HG02938 (cell line): Measurements from ENCODE around the gene ZBTB12.

Experiments
- ATAC-seq: cut with Tn5 transposase; IDR thresholded peaks from one replicate; pipeline ENCODE4 v1.9.1; 2021; ENCODE audit warnings: mild to moderate bottlenecking, moderate library complexity; ENCODE audit not compliant: unreplicated experiment

Gene ZBTB12

DNA sequence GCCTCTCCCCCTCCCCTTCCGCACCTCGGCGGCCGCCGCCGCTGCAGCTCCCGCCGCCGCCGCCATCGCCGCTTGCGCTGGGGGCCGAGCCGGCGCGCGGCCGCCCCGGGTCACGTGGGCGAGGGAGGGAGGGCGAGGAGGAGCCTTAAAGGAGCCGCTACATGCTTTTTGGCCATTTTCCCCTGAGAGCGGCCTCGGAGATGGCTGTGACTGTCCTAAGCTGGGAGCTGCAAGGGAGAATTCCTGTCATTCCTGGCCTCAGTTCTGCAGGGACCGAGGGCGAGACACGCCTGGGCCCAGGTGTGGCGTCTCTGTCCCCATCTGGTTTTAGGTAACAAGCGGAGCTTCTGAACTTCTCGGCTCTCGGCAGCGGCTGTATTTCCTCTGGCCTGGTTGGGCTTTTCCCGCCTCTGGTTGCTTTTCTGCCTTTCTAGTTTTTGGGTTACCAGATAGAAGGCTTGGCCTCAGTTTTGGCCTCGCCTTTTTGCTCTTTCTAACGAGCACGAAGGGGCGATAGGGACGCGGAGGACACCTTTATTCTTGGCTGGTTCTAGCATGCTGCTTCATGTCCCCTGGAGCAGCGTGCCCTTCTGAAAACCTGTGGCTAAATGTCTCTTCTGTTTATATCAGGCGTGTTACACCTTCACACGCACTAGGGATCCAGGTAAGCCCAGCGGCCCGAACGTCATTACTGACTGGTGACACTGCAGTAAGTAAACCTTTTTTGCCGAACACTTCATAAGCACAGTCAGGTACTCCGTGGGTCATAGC lies 4.1 kb downstream of the ZBTB12 start, which contains the start of gene EHMT2:
TSS of gene EHMT2 (minus strand) at position 87 of the 771 bp plus-strand sequence. CDS start at position 66, 21 bp downstream.
- ATAC-seq: no peak

DNA sequence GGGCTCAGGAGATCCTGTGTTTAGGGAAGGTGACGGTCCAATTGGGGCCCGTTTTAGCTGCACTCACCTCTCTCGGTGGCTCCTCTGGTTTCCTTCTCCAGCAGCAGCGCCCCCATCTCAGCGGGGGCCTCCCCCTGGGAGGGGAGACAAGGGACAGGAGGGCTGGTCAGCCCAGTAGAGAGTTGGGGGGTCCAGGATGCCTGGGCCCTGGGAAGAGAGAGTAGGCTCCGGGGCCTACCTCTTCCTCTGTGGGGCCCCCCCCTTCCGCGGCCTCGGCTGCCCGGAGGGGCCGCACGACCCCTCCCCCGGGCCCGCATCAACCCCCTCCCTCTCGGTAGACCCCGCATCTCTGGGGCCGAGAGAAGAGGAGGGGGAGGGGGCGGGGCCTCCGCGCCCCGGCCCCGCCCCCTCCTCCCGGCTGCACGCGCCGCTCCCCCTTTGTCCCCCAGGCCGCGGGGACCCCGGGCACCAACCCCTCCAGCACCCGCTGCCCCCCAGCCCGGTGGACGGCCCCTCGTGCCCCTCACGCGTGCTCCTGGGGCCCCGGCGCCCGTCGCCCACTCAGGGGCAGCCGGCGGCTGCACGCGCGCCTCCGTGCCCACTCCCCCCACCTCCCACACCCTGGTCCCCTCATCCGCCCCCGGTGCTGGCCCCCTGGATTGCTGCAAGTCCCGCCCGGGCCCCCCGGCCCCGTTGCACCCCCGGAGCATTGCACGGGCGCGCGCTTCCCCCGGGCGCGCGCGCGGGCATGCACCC lies 4.9 kb downstream of the ZBTB12 start:
- ATAC-seq: no peak

DNA sequence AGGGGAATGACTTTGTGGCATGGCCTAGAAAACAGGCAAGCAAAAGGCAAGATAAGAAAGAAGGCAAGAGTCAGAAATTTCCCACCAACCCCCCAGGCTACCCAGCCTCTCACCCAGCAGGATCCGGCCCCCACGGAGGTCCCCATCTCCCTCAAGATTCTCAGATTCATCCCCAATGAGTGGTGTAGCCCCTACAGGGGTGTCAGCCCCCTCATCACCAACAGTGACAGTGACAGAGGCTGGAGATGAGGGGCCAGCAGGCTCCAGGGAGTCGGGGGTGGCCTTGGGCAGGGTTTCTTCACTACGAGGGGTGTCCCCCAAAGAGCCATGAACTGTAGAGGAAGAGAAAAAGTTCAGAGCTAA lies 5.4 kb downstream of the ZBTB12 start:
- no peak for ATAC-seq

DNA sequence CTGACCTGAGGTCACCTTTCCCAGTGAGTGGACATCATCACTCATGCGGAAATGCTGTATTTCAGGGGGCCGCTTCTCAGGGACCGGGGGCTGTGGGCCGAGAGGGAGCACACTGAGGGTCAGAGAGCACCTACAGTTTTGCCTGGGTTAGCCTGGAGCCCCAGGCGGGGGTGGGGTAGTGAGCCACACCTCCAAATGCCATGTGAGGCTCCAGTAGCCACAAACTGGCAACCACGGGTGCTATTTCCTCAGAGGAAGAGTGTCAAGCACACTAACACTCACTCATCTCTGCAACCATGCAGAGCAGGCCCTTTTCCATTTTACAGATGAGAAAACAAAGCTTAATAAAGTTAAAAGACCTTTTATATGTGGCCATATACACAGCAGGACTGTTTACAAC lies 9.1 kb downstream of the ZBTB12 start:
- ATAC-seq: no peak

DNA sequence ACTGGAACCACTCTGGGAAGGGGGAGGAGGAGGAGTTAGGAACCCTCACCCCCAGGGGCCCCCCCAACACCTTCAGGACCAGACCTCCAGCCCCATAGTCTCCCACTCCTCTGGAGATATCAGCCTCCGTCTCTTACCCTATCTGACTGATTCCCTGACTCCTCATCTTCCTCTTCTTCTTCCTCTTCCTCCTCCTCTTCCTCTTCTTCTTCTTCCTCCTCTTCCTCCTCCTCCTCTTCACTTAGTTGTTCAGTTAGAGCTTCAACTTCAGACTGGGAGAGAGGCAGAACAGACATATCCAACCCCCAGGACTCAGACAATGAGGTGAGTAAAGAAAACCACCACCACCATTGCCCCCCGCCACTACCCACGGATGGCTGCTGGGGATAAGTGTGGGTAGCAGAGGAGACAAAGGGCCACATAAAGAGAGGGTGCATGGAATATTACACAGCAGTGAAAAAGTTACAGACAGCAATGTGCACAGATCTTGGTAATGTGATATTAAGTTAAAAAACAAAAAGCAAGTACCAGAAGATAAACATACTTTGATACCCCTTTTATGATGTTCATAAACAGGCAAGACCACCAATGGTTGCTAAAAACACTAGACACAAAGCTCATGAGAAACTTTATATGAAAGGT lies 12.4 kb downstream of the ZBTB12 start:
- no peak for ATAC-seq

DNA sequence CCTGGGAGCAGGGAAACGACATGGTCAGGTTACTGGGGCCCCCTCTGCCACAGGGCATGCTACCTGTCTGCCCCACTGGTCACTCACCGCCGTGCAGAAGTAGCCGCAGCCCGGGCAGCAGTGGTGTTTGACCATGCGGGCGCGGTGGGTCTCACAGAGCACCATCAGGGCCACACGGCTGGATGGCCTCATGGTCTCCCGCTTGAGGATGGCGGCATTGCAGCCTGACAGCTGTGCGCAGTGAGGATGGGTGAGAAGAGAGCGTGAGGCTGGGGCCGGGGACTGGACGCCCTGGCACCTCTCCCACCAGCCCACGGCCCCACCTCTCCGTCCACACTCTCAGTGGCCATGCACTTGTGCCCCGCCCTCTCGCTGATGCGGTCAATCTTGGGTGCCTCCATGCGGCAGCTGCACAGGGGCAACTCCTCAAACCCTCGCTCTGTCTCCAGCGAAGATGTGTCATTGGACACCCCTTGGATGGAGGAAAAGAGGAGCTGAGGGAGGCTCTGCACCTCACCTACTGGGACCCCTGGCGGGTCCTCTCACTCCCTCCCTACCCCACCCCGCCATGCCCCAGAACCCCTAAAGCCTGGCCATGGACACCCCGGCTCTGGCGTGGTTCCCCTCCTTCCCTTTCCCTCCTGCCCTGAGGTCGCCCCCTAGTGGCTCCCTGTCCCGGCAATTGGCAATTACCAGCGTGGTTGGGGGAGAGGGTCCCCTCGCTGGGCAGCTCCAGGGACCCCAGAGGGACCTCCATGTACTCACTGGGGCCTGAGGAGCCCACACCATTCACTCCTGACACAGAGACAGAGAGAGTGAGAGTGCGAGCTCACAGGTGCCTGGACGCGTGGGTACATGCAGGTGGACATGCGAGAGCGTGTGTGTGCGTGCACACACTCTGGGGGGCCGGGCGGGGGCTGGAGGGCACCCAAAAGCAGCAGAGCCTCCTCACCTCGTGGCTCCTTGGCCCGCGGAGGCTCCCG lies 13.3 kb downstream of the ZBTB12 start:
- ATAC-seq: no peak

DNA sequence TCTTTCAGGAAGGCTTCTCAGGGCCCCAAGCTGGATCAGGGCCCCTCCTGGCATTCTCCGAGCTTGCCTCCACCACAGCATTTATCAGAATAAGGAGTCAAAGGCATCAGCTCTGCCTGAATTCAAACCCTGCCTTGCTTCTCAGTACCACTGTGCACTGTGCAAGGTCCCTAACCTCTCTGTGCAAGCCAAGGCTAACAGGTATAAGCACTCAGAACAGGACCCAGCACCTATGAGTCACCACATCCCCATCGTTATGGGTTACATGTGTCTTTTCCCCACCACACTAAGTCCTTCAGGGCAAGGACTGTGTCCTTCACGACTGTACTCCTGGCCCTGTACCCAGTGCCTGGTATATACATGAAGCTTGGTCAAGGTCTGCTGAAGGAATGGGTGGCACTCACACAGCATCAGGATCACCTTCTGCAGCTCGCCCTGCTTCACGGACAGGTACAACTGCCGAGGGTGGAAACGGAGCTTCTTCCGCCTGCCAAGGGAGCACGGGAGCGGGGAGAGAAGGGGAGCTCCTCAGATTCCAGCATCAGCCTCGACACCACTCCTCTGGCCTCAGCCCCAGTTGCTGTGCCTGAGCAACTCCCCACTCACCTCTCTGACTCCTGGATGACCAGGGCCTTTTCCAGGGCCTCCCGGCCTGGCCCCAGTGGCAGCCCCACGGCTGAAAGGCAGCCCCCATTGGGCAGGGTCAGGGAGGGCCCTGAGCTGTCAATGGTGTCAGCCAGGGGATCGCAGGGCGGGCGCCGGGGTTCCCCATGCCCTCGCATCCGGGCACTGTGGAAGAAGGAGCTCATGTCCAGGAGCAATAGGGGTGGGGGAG lies 14.5 kb downstream of the ZBTB12 start:
- ATAC-seq: no peak

DNA sequence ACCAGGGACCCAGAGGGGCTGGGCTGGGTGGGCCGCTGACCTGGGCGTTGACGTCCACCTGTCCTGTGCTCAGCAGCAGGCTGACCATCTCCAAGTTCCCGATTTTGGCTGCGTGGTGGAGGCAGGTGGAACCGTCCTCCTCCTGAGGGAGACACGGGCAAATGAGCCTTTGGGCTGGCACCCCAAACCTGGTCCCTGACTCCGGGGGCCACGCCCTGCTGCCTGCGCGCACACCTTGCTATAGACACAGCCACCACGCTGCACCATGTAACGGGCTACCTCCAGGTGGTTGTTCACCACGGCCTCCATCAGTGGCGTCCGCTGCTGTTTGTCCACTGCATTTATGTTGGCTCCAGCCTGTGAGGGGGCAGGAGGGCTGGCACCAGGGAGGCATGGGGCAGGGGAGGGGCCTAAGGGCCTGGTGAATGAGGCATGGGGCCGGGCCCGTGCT lies 15.3 kb downstream of the ZBTB12 start:
- no peak for ATAC-seq

DNA sequence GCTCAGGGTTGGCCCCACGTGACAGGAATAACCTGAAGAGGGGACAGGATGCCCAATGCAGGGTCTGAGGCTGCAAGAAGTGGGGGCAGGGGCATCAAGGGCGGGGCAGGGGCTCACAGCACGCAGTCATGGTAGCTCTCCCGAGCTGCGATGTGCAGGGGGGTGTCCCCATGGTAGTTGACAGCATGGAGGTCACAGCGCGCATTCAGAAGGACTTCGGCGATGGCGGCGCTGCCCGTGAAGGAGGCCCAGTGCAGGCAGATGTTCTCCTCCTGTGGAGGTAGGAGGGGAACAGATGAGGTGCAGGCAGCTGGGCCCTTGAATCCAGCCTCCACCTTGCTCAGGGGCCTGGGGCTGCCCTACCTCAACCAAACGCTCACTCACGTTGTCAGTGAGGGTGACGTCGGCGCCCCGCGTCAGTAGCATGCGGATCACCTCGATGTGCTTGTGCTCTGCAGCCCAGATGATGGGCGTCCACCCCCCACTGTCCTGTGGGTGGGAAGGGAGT lies 17.3 kb downstream of the ZBTB12 start:
- ATAC-seq: no peak

DNA sequence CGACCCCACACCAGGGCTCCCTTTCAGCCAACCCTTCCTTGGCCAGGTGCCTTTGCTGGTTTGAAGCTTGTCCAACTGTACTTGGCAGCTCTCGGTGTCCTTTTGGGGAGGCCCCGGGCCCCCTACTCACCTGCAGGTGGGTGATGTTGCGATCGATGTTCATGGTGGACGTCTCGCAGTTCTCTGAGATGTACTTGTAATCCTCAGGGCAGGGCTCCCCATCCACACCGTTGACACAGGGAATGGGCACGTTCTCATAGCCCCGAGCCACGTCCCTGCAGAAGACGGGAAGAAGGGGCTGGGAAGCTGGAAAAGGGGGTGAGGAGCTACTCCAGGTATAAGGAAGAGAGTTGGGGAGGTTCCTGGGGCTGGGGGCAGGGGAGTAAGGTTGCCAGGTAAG lies 18.2 kb downstream of the ZBTB12 start:
- ATAC-seq: no peak

DNA sequence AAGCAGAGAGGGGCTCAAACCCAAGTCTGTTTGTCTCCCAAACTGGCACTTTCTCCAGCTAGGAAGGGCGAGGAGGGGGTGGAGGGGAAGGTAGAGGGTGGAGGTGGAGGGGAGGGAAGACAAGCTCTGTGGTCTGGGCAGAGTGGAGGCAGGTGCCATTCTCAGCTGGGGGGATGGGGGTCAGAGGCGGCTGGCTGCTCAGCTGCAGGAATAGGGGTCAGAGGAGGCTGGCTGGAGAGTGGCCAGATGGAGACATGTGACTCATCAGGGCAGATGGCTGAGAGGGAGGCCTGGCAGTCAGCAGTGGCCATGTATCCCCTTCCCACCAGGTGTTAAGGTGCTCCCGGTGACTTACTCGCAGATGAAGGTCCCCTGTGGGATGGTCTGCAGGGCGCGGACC lies 19.5 kb downstream of the ZBTB12 start:
- no peak for ATAC-seq

DNA sequence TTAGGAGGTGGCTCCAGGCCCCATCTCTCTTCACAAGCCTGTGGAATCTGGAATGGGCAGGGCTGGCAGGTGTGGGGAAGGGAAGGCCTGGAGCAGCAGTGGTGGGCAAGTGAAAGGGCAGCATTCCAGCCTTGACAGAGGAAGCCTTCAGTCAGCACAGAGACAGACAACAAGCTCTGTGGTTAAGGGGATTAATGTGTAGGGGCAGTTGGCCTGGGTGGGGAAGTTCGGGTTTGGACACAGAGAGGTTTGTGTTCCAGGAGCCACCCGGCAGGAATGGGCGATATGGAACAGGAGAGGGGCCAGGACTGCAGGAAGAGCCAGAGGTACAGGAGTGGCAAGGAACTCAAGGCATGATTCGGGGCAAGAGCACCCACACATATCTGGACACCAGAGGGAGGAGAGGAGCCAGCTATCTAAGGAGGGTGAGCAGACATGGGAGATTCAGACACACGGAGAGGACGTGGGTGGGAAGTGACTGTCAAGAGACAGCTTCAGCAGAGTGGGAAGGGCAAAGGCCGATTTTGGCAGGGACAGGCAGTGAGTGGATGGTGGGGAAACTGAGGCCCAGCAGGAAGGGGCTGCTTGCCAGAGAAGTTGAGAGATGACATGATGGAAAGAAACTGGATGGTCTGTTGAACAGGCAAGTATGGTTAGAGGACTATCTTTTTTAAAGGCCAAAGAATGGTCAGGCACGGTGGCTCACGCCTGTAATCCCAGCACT lies 20.6 kb downstream of the ZBTB12 start:
- no peak for ATAC-seq

DNA sequence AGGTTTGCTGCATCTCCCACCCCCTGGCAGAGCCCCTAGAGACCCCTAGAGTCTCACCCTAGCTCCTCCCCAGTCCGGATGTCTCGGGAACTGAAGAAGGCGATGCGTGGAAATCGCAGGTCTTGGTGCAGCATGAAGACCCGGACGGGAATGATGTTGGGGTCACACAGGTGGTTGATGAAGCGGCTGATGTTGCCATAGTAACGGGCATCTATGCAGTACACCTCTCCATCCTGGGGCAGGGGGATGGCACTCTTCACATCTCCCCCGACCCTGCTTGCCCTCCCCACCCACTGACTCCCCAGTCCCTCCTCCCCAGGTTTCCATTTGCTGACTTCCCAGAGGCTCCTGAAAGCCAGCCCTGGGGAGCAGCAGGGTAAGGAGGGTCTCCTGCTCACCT lies 21.3 kb downstream of the ZBTB12 start:
- no peak for ATAC-seq

DNA sequence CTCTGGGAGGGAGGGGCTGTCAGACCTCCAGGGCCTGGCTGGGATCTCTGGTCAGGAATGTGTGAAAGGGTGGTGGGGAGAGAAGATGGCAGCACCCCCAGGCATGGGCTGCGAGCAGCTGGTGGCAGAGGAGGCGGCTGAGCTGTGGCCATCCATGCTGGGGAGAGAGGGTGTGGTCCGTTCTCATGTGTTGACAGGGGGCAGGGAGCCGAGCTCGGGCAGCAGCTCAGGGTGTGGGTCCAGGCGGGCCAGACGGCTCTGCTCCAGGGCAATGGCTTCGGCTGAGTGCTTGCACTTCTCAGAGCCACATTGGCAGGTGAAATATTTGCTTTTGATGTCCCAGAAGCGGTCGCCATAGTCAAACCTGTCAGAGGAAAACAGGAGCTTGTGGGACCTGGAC lies 22.0 kb downstream of the ZBTB12 start:
- ATAC-seq: no peak

DNA sequence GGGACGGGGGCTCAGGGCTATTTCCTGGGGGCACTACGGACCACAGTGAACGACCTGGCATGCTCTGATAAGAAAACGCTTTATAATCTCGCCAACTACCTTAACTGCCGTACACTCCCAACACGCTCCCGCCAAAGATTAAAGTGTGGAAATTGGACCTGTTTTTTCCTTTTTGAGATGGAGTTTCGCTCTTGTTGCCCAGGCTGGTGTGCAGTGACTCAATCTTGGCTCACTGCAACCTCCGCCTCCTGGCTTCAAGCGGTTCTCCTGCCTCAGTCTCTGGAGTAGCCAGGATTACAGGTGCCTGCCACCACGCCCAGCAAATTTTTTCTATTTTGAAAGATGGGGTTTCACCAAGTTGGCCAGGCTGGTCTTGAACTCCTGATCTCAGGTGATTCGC lies 22.7 kb downstream of the ZBTB12 start:
- ATAC-seq: no peak

DNA sequence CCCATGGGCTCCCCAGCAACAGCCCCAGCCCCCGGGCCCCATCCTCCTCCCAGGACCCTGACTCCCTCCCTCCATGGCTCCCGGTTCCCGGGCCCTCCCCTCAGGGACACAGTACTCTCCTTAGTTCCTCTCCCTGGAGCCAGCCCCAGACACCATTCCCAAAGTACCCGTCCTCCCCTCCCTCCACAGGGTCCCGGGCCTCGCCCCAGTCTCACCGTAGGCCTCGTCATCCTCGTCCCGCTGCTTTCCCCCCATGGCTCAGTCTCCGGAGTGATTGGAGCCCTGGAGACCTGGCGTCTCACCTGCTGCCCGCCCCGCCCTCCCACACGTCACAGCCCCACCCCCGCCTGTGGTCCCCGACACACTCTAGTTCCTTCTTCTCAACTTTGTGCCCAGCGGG lies 23.2 kb downstream of the ZBTB12 start, which contains the start of gene SLC44A4:
TSS of gene SLC44A4 (minus strand) at position 272 of the 400 bp plus-strand sequence. CDS start at position 255, 17 bp downstream.
- ATAC-seq: no peak

DNA sequence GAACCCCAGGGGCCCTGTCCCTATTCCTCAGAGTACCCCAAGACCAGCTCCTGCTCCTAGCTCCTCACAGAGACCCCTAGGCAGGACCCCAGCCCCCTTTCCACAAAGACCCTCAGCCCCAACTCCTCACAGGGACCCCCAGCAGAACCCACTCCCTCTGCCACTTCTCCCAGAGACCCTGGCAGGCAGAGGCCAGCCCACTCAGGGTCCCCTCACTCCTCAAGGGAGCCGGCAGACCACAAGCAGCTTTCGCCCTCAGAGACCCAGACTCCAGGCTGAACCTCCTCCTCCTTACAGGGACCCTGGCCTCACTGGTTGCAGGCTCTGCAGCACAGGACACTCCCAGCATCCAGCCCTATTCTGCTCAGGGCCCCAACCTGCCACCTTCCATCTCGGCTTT lies 23.7 kb downstream of the ZBTB12 start:
- ATAC-seq: no peak

DNA sequence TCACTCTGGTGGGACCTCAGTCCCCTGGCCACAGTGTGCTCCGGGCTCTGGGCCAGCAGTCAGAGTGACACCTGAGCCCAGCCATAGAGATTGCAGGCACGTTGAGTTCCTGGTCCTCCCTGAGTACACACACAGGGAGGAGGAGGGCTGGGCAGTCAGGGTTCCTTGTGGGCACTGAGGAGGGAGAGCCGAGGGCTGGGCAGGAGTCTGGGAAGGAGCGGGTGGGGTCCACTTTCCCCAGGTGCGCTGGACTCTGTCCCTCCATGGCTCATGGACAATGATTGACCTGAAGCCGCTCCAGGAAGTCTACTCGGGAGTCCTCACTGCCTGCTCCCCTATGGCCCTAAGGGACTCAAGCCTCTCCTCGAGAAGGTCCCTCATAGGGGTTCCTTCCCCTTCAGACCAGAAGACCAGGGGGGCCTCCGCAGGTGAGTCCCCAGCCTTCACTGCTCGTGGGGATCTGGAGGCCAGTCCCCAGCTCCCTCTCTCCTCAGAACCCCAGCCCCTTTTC lies 24.2 kb downstream of the ZBTB12 start:
- no peak for ATAC-seq
